NT2/D1 (cell line): ENCODE results near the gene DNAJC25.
A peak's percentile ranks its signal among the peaks of the same experiment; 100 is the strongest.
"Not testable (repeated sequence)": the region's sequence is repeated elsewhere in the genome, so short reads cannot be mapped to it uniquely, and the experiment has no call there.

Source experiments
- DNase-seq: peaks from one replicate; pipeline ENCODE4 v3.0.0-alpha.2; 2011; ENCODE audit warnings: low read depth, low spot score
- H3K27me3 ChIP-seq: 2 replicates; pipeline ENCODE4 v1.6.0; 2011; ENCODE audit warnings: mild to moderate bottlenecking; ENCODE audit not compliant: insufficient read length, insufficient read depth
- H3K36me3 ChIP-seq: 2 replicates; pipeline ENCODE4 v1.6.1; 2011; ENCODE audit warnings: mild to moderate bottlenecking, low read length, mixed read lengths; ENCODE audit not compliant: insufficient read depth, insufficient read length
- H3K4me1 ChIP-seq: 2 replicates; pipeline ENCODE4 v1.5.1; 2011; ENCODE audit not compliant: insufficient read depth, insufficient read length
- H3K4me3 ChIP-seq: 2 replicates; pipeline ENCODE4 v1.5.1; 2011; ENCODE audit warnings: low read depth; ENCODE audit not compliant: insufficient read length
- H3K9ac ChIP-seq: 2 replicates; pipeline ENCODE4 v1.6.0; 2011; ENCODE audit warnings: low read depth; ENCODE audit not compliant: insufficient read length
- H3K9me3 ChIP-seq: 2 replicates; pipeline ENCODE4 v1.5.1; 2011; ENCODE audit warnings: mild to moderate bottlenecking, low read length; ENCODE audit not compliant: insufficient read depth
- SUZ12 ChIP-seq: IDR thresholded peaks from 2 replicates; pipeline ENCODE4 v1.6.1; 2011; ENCODE audit not compliant: insufficient read length, insufficient read depth; ENCODE audit errors: extremely low read depth
- YY1 ChIP-seq: IDR thresholded peaks from 2 replicates; pipeline ENCODE4 v1.6.1; 2011; ENCODE audit not compliant: insufficient read length, insufficient read depth
- ZNF274 ChIP-seq: IDR thresholded peaks from 2 replicates; pipeline ENCODE4 v1.6.1; 2011; ENCODE audit warnings: mild to moderate bottlenecking, low read depth, low read length

Gene DNAJC25

GRCh38 chr9:111661150-111661801 lies 30.1 kb downstream of the DNAJC25 start, which contains the start of gene GNG10:
TSS of gene GNG10 (plus strand) at chr9:111661605. CDS start at chr9:111661635, 30 bp downstream.
- Histone ChIP-seq H3K9ac (peak within 1 kb of the TSS; percentile 70), H3K9me3 (no peaks in the 10 kb centered on the region), H3K4me1 (peaks cover 7% of the 10 kb centered on the region), H3K4me3 (peak within 1 kb of the TSS; percentile 63), H3K27me3 (peaks cover 12% of the 10 kb centered on the region), H3K36me3 (peaks cover 13% of the 10 kb centered on the region)
- no peak for TF ChIP-seq SUZ12
- no peak for TF ChIP-seq YY1
- TF ChIP-seq ZNF274 = no peak
- DNase-seq = no peak

DNA sequence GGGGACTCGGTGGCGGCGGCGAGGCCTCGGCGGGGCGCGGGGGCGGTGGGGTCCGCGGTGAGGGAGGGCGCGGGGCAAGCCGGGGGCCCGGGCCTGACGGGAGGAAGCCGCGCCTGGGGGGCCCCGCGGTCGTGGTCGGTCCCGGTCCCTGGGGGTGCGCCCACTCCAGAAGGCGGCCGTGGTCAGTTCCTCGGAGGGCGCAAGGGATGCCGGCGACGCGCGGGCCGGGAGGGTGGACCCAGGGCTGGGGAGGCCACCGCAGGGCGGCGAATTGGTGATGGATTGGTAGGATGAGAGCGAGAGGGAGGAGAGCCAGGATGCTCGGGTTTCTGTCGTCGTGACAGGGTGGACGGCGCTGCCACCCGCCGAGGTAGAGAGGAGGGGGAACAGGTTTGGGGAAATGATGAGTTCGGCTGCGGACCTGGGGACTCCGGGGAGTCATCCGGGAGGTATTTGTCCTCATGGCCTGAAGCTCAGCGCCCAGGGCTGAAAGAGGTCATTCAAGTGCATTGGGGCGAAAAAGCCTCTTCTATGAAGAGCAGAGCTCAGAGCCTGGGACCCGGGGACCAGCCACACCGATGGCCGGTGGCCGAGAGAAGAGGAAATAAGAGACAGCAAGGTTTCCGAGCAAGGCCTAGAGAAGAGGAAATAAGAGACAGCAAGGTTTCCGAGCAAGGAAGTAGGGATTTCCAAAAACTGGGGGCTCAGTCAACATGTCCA lies 30.8 kb downstream of the DNAJC25 start:
- peak overlapping the region; percentile 70 for H3K9ac ChIP-seq
- peak overlapping the region; percentile 63 for H3K4me3 ChIP-seq
- DNase-seq = no peak
- H3K36me3 ChIP-seq = peaks cover 18% of the 10 kb centered on the region
- H3K27me3 ChIP-seq = peaks cover 12% of the 10 kb centered on the region
- H3K4me1 ChIP-seq = peaks cover 7% of the 10 kb centered on the region
- no peaks in the 10 kb centered on the region for H3K9me3 ChIP-seq
- no peak for TF ChIP-seq YY1
- no peak for TF ChIP-seq ZNF274
- no peak for TF ChIP-seq SUZ12

DNA sequence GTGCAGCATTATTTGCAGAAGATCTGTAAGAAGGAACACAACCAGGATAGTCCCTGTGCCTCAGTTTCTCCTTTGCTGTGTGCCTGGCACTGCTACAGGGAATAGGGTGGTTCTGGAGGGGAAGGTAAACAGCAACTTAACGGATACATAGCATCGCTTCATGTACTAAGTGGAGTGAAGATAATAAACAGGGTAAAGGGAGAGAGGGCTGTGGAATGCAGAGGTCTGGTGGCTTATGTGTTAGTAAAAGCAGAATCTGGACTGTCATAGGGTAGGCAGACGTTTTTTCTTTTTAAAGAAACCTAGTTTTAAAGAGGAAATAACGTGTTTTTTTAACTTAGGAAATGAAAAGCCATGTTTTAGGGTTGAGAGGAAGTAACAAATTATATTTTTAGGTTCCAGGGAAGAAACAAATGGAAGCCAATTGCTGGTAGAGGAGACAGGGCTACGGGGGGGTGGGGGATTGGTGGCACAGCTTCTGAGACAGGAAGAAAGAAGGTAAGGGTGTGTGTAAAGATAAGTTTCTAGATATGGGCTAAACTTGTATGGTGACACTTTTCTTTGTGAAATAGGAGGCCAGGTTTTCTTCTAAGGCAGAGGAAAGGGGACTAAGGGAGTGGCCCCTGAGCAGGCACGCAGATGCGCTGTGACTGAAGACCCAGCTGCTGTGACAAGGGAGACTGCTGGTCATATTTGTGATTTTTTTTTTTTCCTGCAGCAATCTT lies 31.6 kb downstream of the DNAJC25 start:
- peaks cover 12% of the 10 kb centered on the region for H3K27me3 ChIP-seq
- no peak for TF ChIP-seq ZNF274
- no peak for TF ChIP-seq SUZ12
- TF ChIP-seq YY1 = no peak
- H3K4me1 ChIP-seq = peaks cover 7% of the 10 kb centered on the region
- H3K36me3 ChIP-seq = peaks cover 24% of the 10 kb centered on the region
- H3K9ac ChIP-seq = peak overlapping the region; percentile 70
- DNase-seq = no peak
- H3K9me3 ChIP-seq = no peaks in the 10 kb centered on the region
- peak overlapping the region; percentile 63 for H3K4me3 ChIP-seq

- Histone ChIP-seq H3K9ac (no peak overlapping the region), H3K9me3 (no peaks in the 10 kb centered on the region), H3K4me3 (no peak overlapping the region), H3K4me1 (peaks cover 7% of the 10 kb centered on the region), H3K36me3 (peaks cover 25% of the 10 kb centered on the region), H3K27me3 (peaks cover 12% of the 10 kb centered on the region)
- TF ChIP-seq ZNF274 (no peak), SUZ12 (no peak), YY1 (no peak)
- DNase-seq = no peak
Measured at GRCh38 chr9:111663301-111663823, 32.2 kb downstream of the DNAJC25 start.

DNA sequence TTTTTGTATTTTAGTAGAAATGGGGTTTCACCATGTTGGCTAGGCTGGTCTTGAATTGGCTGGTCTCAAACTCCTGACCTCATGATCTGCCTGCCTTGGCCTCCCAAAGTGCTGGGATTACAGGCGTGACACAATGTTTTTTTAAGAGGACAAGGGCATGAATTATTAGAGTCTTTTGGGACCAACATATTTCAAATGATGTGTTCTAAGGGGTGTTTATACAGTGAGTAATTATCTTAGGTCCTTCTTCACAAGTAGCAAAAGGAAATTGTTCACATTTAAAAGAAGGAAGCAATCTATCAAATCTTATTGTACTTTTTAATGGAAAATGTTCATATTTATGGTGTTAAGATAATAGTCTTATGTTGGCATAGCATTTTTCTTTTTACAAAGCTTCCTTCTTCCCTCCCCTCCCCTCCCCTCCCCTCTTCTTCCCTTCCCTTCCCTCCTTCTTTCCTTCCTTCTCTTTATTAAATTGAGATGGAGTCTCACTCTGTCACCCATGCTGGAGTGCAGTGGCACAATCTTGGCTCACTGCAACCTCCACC lies 37.0 kb downstream of the DNAJC25 start:
- Histone ChIP-seq H3K4me3 (no peak overlapping the region), H3K36me3 (peaks cover 39% of the 10 kb centered on the region)
- no peak for DNase-seq

GRCh38 chr9:111668601-111669000 lies 37.5 kb downstream of the DNAJC25 start:
- peaks cover 39% of the 10 kb centered on the region for H3K36me3 ChIP-seq
- H3K9me3 ChIP-seq = not testable (repeated sequence)

More for the DNA sequence above, 37.0 kb downstream of the DNAJC25 start:
- no peak for TF ChIP-seq SUZ12
- no peak for TF ChIP-seq ZNF274
- no peak for TF ChIP-seq YY1
- no peak overlapping the region for H3K9ac ChIP-seq
- H3K9me3 ChIP-seq = no peaks in the 10 kb centered on the region
- H3K4me1 ChIP-seq = peaks cover 3% of the 10 kb centered on the region
- H3K27me3 ChIP-seq = no peaks in the 10 kb centered on the region

More at GRCh38 chr9:111668601-111669000, 37.5 kb downstream of the DNAJC25 start:
- not testable (repeated sequence) for H3K4me1 ChIP-seq, H3K9ac ChIP-seq, DNase-seq, H3K27me3 ChIP-seq, H3K4me3 ChIP-seq
